T-helper 2 cell (primary cell): ENCODE results near the gene FUT2.
A peak's percentile ranks its signal among the peaks of the same experiment; 100 is the strongest.

Experiments
- DNase-seq, 5 experiments: peaks; one replicate each; pipeline versions ENCODE4 v3.0.0 to v3.0.0-alpha.2; 2012 to 2022

The FUT2 gene

GRCh38 chr19:48731452-48731851 lies 35.7 kb downstream of the FUT2 start:
- DNase-seq, result no peak

GRCh38 chr19:48734625-48735024 lies 38.9 kb downstream of the FUT2 start:
- DNase-seq, result no peak

DNA sequence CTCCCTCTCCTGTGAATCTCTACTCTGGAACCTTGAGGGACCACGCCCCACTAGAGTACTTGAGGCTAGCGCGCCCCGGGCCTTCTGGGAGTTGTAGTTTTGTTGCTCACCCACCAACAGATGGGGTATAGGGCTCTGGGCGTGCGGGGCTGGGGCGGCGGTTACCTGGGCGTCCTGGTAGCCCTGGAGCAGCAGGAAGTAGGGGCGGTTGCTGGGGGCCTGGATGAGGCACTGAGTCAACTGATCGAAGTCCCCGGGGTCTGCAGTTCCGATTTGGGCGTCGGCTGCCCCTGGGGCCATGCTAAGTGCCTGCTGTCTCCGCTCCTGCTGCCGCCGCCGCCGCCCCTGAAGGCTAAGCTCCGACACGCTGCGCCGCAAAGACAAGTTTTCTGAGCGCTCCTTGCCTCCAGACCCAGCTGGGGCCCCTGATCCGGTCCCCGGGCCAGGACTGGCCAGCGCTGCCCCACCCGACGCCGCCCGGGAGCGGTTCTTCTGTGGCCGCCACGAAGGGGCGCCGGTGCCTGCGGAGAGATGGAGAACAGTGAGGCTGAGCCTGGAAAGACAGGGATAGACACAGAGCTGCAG lies 39.4 kb downstream of the FUT2 start:
- DNase-seq, result no peak

- peak in 1 of 5 experiments; percentile 30 for DNase-seq
These were observed 41.7 kb downstream of the FUT2 start for GRCh38 chr19:48737360-48737998.

DNA sequence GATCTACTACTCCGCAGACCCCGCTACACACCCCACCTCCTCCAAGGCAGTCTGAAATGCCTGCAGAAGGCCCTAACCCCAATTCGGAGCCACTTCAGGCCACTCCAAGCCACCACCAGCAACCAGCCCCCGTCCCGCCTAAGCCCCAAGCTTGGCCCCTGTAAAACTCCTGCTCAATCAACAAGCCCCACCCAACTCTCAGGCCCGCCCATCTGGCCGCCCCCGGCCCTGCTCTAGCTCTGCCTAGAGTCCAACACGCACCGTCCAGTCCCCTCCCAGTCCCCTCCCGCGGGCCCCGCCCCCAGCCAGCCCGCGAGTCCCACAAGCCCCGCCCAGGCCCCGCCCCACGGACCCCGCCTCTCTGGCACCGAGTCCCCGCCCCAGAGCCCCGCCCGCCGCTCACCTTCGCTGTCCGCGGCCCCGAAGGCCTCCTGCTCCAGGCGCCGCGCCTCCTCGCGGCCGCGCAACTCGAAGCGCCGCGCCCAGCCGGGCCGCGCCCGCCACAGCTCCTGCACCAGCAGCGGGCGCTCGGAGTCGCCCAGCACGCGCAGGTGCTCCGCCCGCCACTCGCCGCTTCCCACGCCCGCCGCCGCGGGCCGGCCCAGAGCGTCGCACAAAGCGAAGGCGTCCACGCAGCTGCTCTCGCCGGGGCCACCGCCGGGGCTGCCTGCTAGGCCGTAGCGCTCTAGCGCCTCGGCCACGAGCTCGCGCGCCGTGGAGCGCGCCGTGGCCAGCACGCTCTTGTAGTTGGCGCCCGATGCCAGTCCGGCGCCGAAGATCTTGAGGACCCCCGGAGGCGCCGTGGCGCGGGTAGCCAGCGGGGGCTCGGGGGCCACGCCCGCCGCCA lies 43.0 kb downstream of the FUT2 start:
- DNase-seq, result peak; percentile 77 to 96 (median 88)

DNA sequence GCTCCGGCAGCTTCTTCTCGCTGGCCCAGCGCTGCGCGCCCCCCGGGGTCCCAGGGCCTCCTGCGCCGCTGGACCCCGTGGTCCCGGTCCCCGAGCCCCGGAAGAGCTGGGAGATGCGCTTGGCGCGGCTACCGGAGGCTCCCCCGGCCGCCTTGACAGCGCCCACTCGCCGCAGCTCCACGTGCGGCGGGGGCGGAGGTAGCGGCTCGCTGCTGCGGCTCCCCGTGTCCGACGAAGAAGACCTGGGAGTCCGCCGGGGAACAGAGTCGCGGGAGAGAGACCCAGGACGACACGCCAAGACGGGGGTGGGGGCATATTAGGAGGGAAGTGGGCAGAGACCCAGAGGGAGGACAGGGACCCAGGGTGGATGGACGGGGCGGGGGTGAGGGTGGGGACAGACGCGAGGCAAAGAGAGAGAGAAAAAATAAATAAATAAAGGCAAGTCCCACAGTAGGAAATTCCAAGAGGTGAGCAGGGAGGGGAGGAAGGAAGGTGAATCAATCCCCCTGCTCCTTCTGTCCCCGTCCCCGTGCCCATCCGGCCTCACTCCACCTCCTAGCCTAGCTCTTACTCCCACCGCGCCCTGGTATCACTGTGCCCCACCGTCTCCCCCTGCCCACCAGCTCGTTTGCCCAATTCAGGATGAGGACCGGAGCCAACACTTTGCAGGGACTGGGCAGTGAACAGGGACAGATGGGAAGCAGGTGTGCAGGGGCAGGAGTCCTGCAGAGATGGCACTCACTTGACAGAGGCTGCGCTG lies 43.8 kb downstream of the FUT2 start:
- DNase-seq, result no peak

GRCh38 chr19:48740164-48740972 lies 44.6 kb downstream of the FUT2 start, which contains the start of gene RASIP1:
TSS of gene RASIP1 (minus strand) at chr19:48740610. CDS start at chr19:48740282, 328 bp downstream.
- no peak for DNase-seq

- DNase-seq, result peak in 1 of 5 experiments; percentile 14
These were observed 45.6 kb downstream of the FUT2 start for GRCh38 chr19:48741129-48741999.

DNA sequence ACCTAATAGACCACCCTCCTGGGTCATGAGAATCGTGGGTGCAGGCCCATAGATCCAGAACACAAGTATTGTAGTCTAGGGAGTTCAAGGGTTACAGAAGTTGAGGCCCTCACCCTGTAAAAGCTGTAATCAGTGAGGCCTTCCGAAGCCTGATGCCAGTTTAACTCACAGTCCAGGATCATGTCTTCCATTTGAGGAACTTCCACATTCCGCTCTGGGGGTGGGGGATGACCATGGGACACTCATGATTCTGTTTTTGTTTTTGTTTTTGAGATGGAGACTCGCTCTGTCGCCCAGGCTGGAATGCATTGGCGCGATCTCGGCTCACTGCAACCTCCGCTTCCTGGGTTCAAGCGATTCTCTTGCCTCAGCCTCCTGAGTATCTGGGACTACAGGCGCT lies 46.3 kb downstream of the FUT2 start:
- DNase-seq, result no peak

DNA sequence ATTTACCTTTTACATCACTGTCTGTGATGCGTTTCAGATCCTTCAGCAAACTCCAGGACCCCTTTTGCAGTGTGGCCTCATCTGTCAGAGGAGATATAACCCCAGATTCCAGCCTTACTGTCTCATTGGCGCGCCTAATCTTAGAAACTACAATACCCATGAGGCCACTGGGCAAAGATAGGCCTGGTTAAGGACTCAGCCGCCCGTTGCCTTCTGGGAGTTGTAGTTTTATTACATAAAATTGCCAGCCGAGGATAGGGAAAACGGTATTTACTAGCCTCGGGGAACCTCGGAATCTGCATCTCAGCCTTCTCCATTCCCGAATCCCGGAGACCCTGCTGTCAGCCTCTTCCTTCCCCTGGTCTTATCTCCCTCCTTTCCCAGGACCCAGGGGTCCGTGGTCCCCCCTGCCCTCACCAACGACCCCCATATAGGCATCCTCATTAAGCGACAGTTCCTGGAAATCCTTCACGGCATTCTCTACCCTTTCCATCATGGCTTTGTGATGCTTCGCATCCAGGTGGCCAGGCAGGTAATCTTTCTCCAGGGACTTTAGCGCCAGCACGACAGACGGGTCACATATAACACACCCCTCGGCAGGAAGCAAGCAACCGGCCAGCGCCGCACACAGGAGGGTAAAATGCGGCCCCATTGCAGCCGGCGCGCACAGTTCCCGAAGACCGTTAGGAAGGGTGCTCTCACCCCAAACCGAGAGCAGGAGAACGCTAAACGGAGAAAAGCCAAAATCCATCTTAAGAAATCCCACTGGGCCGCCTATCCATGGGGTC lies 49.6 kb downstream of the FUT2 start:
- DNase-seq, result peak in 4 of 5 experiments; percentile 18 to 74 (median 39)

DNA sequence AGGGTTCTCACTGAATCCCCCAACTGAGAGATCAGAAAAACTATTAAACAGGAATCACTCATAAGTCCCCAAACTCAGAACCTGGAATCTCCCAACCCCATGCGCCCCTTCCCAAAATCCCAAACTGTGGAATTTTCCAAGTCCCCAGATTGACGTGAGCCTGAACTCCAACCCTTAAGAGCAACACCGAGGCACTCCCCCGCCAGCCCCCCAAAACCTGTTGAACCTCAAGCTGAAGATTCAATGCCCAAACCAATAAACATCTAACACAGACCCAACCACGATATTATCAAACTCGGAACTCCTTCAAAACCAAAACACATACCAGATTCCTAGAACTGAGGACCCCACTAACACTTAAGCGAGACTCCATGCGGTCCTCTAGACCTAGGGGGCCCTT lies 50.3 kb downstream of the FUT2 start:
- DNase-seq, result no peak

DNA sequence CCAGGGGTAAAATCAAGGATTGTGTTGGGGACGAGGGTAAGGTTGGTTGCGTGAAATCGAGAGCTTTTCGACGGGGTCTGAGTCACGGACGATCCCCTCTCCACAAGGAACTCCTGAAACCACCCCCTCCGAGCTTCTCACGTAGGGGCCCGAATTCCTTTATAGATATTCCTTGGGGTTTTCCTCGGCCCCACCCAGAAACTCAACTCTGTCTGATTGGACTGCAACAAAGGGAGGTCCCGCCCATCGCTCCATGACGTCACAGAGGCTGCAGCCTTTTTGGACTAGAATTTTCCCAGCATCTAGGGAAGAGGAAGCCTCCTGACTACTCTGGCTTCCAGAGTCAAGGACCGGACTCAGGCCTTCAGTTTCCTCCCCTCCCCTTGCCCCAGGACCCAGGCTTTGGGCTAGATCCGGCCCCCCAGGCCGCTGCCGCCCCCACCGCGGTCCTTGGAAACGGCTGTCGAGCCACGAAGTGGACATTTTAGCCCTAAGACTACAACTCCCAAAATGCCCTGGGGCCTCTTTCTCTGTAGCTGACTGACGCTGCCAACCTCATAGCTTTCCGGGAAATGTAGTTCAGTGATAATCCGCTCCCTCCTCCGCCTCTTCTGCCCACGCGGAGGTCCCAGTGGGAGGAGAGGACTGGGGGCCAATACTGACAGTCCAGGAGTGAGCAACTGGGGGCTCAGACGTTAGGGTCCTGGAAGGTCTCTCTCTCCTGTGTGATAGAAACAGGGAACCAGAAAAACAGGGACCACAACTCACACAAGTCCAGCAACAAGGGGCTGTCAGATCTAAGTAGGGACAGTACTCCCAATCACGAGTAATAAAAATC lies 51.2 kb downstream of the FUT2 start, which contains the start of gene IZUMO1:
IZUMO1 (minus strand) TSS at position 172 of the 838 bp plus-strand sequence. CDS start 1,050 bp downstream, outside the sequence.
- peak in 3 of 5 experiments; percentile 21 to 73 (median 28) for DNase-seq

DNA sequence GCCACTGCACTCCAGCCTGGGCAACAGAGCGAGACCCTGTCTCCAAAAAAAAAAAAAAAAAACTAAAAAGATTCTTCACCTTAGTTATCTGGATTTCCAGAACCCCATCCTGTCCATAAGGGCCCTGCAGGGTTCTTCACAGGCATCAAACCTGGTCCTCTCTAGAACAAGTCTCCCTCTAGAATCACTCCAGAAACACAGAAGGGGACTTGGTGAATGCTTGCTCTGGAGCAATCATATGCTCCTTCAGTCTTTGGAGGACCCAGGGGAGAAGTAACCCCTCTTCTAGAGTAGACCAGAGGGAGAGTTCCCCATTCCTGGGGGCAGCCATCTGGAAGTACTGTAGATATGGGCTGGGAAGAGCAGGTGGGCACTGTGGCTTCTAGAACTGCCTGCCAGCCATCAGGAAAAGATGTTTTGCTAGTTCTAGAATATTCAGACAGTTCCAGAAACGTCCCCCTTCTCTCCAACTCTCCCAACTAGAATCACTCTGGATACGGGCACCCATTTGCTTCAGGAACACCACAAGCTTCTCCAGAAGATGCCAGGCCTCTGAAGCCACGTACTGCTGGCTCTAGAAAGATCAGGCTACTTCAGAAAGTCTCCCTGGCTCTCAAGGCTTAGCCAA lies 53.9 kb downstream of the FUT2 start:
- no peak for DNase-seq

- DNase-seq, result no peak
These were observed 54.6 kb downstream of the FUT2 start for GRCh38 chr19:48750351-48750750.

GRCh38 chr19:48750771-48751504 lies 55.2 kb downstream of the FUT2 start:
- DNase-seq, result no peak

DNA sequence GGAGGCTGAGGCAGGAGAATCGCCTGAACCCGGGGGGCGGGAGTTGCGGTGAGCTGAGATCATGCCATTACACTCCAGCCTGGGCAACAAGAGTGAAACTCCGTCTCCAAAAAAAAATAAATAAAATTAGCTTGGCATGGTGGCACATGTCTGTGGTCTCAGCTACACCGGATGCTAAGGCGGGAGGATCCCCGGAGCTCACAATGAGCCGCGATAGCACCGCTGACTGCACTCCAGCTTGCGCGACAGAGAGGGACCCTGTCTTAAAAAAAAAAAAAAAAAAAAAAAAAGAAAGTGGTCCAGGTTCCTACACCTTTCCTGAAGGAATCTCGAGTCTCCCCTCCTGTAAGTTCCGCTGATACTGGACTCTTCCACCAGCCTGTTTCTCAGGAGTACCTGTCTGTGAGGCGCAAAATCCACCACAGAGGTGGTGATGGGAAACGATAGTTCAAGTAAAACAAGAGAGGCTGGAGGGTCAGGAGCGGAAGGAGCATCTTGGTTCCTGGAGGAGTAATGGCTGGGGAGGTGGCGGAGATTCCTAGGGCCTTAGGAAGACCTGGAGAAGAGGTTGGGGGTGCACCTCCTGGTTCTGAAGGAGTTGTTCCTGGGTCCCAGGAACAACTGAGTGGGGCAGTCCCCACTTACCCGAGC lies 56.2 kb downstream of the FUT2 start:
- DNase-seq, result peak in 1 of 5 experiments; percentile 44
